ENCODE results near the gene C16orf74. TPM values are rescaled to one million over a fixed set of nuclear protein-coding genes. Genes with fewer than 3 reads are reported as not detected.

The C16orf74 gene
- total and polyA plus RNA-seq, 7 donors: 0.60 to 8.3 (median 1.4) TPM; not detected in 1

- 94% methylated on average over 20 of the region's 20 CpGs for WGBS, 2 donors
- Histone ChIP-seq H3K27me3 (no peaks in the 10 kb centered on the region), H3K27ac (no peak overlapping the region), H3K9me3 (no peaks in the 10 kb centered on the region), H3K4me1 (peaks cover 0 to 8% (median 4%) of the 10 kb centered on the region in 4 donors), H3K4me3 (no peak overlapping the region), H3K36me3 (no peaks in the 10 kb centered on the region)
- intact Hi-C loops (cut with DNase I): no loop called here
- DNase-seq: no peak
- TF ChIP-seq EP300 (IDR thresholded peaks at IDR 0.05) (no peak), POLR2AphosphoS5 (IDR thresholded peaks at IDR 0.05) (no peak), CTCF (IDR thresholded peaks at IDR 0.05) (no peak), POLR2A (IDR thresholded peaks at IDR 0.05) (no peak)
Measured at GRCh38 chr16:85722128-85722893, 28.6 kb downstream of the C16orf74 start.

GRCh38 chr16:85720302-85720637, 30.6 kb downstream of the C16orf74 start:
- Histone ChIP-seq H3K9me3 (no peaks in the 10 kb centered on the region), H3K4me3 (no peak overlapping the region), H3K36me3 (no peaks in the 10 kb centered on the region), H3K27ac (no peak overlapping the region), H3K4me1 (peaks cover 0 to 15% (median 4%) of the 10 kb centered on the region in 4 donors), H3K27me3 (no peaks in the 10 kb centered on the region)
- TF ChIP-seq POLR2AphosphoS5 (IDR thresholded peaks at IDR 0.05) (no peak), EP300 (IDR thresholded peaks at IDR 0.05) (no peak)
- intact Hi-C loops (cut with DNase I): no loop called here
- 39 to 86% methylated on average over 4 of the region's 4 CpGs for WGBS, 2 donors
- DNase-seq: no peak

GRCh38 chr16:85719605-85720301, 31.1 kb downstream of the C16orf74 start:
- Histone ChIP-seq H3K36me3 (no peaks in the 10 kb centered on the region), H3K9me3 (no peaks in the 10 kb centered on the region), H3K27ac (no peak overlapping the region), H3K4me1 (peaks cover 0 to 15% (median 4%) of the 10 kb centered on the region in 4 donors), H3K27me3 (no peaks in the 10 kb centered on the region), H3K4me3 (no peak overlapping the region)
- DNase-seq: no peak
- no peak for TF ChIP-seq POLR2A (IDR thresholded peaks at IDR 0.05)
- WGBS, 2 donors: 77 to 94% methylated on average over 11 of the region's 11 CpGs
- intact Hi-C loops (cut with DNase I): loop anchor here (5.0 to 10.0 kb wide), 5 partner anchors 62 to 605 kb away; partner anchors contain the start of gene CIBAR2

- peaks cover 0 to 15% (median 4%) of the 10 kb centered on the region in 4 donors for H3K4me1 ChIP-seq
- DNase-seq: no peak
- TF ChIP-seq CTCF (IDR thresholded peaks at IDR 0.05) (peak in 2 of 4 experiments; percentile 23 to 33), POLR2AphosphoS5 (IDR thresholded peaks at IDR 0.05) (no peak), POLR2A (IDR thresholded peaks at IDR 0.05) (no peak), EP300 (IDR thresholded peaks at IDR 0.05) (no peak)
- intact Hi-C loops (cut with DNase I): loop anchor here (1.0 to 10.0 kb wide), 6 partner anchors 61 to 604 kb away; partner anchors contain the start of gene CIBAR2
- H3K4me3 ChIP-seq: no peak overlapping the region
- H3K27me3 ChIP-seq: no peaks in the 10 kb centered on the region
- H3K9me3 ChIP-seq: no peaks in the 10 kb centered on the region
- H3K36me3 ChIP-seq: no peaks in the 10 kb centered on the region
- H3K27ac ChIP-seq: no peak overlapping the region
- 15 to 49% methylated on average over 11 of the region's 11 CpGs for WGBS, 2 donors
Measured at GRCh38 chr16:85718682-85719081, 32.2 kb downstream of the C16orf74 start.

GRCh38 chr16:85718153-85718477, 32.8 kb downstream of the C16orf74 start:
- Histone ChIP-seq H3K9me3 (no peaks in the 10 kb centered on the region), H3K36me3 (no peaks in the 10 kb centered on the region), H3K27me3 (no peaks in the 10 kb centered on the region), H3K4me3 (no peak overlapping the region), H3K27ac (no peak overlapping the region), H3K4me1 (peaks cover 0 to 15% (median 4%) of the 10 kb centered on the region in 4 donors)
- intact Hi-C loops (cut with DNase I): loop anchor here (1.0 to 10.0 kb wide), 6 partner anchors 61 to 603 kb away; partner anchors contain the start of gene CIBAR2
- 18 to 45% methylated on average over 6 of the region's 6 CpGs for WGBS, 2 donors
- no peak for DNase-seq
- no peak for TF ChIP-seq EP300 (IDR thresholded peaks at IDR 0.05)
- peak in 1 of 4 experiments; percentile 3 for TF ChIP-seq CTCF (IDR thresholded peaks at IDR 0.05)
- no peak for TF ChIP-seq POLR2A (IDR thresholded peaks at IDR 0.05)
